GM19023 (cell line): ENCODE measurements around the gene SFRP2.
A peak's percentile ranks its signal among the peaks of the same experiment; 100 is the strongest.

ENCODE experiments used
- ATAC-seq: cut with Tn5 transposase; IDR thresholded peaks from one replicate; pipeline ENCODE4 v1.9.1; 2021; ENCODE audit warnings: mild to moderate bottlenecking, moderate library complexity; ENCODE audit not compliant: unreplicated experiment

The SFRP2 gene

GRCh38 chr4:153777421-153777820, 11.5 kb downstream of the SFRP2 start:
- no peak for ATAC-seq

GRCh38 chr4:153776601-153777000, 12.3 kb downstream of the SFRP2 start:
- ATAC-seq: no peak

GRCh38 chr4:153773236-153773690, 15.6 kb downstream of the SFRP2 start:
- no peak for ATAC-seq

GRCh38 chr4:153771046-153771445, 17.8 kb downstream of the SFRP2 start:
- no peak for ATAC-seq

- no peak for ATAC-seq
Measured at GRCh38 chr4:153766758-153767157, 22.1 kb downstream of the SFRP2 start.

- no peak for ATAC-seq
Measured at GRCh38 chr4:153765894-153766293, 23.0 kb downstream of the SFRP2 start.

- no peak for ATAC-seq
Measured at GRCh38 chr4:153764601-153765368, 24.1 kb downstream of the SFRP2 start.

GRCh38 chr4:153763404-153763803, 25.5 kb downstream of the SFRP2 start:
- no peak for ATAC-seq

- no peak for ATAC-seq
Measured at GRCh38 chr4:153759407-153760316, 29.2 kb downstream of the SFRP2 start, which contains the start of gene RNF175. RNF175 (minus strand) TSS chr4:153760024; CDS start chr4:153759862, 162 bp downstream.

- ATAC-seq: no peak
Measured at GRCh38 chr4:153758688-153759406, 30.0 kb downstream of the SFRP2 start.

- ATAC-seq: no peak
Measured at GRCh38 chr4:153758136-153758535, 30.7 kb downstream of the SFRP2 start.

GRCh38 chr4:153757407-153757806, 31.5 kb downstream of the SFRP2 start:
- no peak for ATAC-seq

GRCh38 chr4:153755186-153755585, 33.7 kb downstream of the SFRP2 start:
- no peak for ATAC-seq

- peak; percentile 72 for ATAC-seq
Measured at GRCh38 chr4:153750197-153750817, 38.6 kb downstream of the SFRP2 start.

GRCh38 chr4:153748378-153748777, 40.5 kb downstream of the SFRP2 start:
- ATAC-seq: no peak

GRCh38 chr4:153747406-153747955, 41.4 kb downstream of the SFRP2 start:
- no peak for ATAC-seq

GRCh38 chr4:153745651-153746050, 43.2 kb downstream of the SFRP2 start:
- ATAC-seq: no peak

- no peak for ATAC-seq
Measured at GRCh38 chr4:153741541-153741940, 47.3 kb downstream of the SFRP2 start.

- ATAC-seq: no peak
Measured at GRCh38 chr4:153735906-153736461, 52.9 kb downstream of the SFRP2 start.
